SK-N-MC (cell line): Measurements from ENCODE around the gene CFAP410.

Experiments
- EZH2 ChIP-seq: fragments of 200-600 bp; sonication (generic); IDR thresholded peaks from one replicate; pipeline ENCODE4 v1.6.1; 2017; ENCODE audit warnings: antibody characterized with exemption
- POLR2AphosphoS5 ChIP-seq: IDR thresholded peaks from 2 replicates; pipeline ENCODE4 v1.6.1; 2012; ENCODE audit warnings: mild to moderate bottlenecking, low read depth, low read length, borderline replicate concordance

DNA sequence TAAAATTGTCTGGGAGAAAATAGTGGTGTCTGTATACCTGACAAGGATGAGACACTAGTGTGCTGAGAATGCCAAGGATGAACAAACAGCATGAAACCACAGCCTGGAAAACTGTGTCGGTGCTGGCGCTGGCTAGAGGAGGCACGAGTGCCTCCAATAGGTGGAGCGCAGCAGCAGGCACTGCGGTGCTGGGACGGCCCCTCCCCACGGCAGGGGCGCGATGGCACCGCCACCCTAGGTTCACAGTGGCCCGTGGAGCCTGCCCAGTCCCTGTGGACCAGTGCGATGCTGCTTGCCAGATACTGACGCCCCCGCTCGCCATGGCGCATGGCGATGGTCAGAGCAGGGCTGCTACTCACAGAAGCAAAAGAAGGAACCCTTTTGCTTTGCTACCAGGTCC lies 6.8 kb downstream of the CFAP410 start:
- no peak for TF ChIP-seq POLR2AphosphoS5
- no peak for TF ChIP-seq EZH2
